Testis (tissue), 3 donors: ENCODE measurements around the gene PAF1. TPM values are rescaled to one million over a fixed set of nuclear protein-coding genes. Genes with fewer than 3 reads are reported as not detected.
A peak's percentile ranks its signal among the peaks of the same experiment; 100 is the strongest.

ENCODE experiments used
- DNase-seq: peaks from one replicate; pipeline ENCODE4 v3.0.0-alpha.2; 2019
- H3K27ac ChIP-seq, 2 donors: fragments of 200-600 bp; sonication (generic); one replicate each; pipeline ENCODE4 v1.5.1; 2019
- H3K27me3 ChIP-seq: fragments of 200-600 bp; sonication (generic); one replicate; pipeline ENCODE4 v1.5.1; 2019
- H3K36me3 ChIP-seq: fragments of 200-600 bp; sonication (generic); one replicate; pipeline ENCODE4 v1.5.1; 2017; ENCODE audit warnings: low read depth; ENCODE audit errors: missing control alignments
- H3K4me1 ChIP-seq: fragments of 200-600 bp; sonication (generic); one replicate; pipeline ENCODE4 v1.5.1; 2019
- H3K4me3 ChIP-seq, 2 donors: fragments of 200-600 bp; sonication (generic); one replicate each; pipeline ENCODE4 v1.5.1; 2017 to 2019
- H3K9me3 ChIP-seq: fragments of 200-600 bp; sonication (generic); one replicate; pipeline ENCODE4 v1.5.1; 2017
- CTCF ChIP-seq, 3 experiments: fragments of 450-650 bp in 2 of 3; fragments of 200-600 bp in 1 of 3; sonication (generic) in 1 of 3; IDR thresholded peaks; one replicate each; pipeline ENCODE4 v1.5.1; 2016 to 2019; ENCODE audit warnings: antibody characterized with exemption in 3 of 3, mild to moderate bottlenecking in 2 of 3, moderate library complexity in 1 of 3
- POLR2A ChIP-seq: fragments of 450-650 bp; IDR thresholded peaks from one replicate; pipeline ENCODE4 v1.6.1; 2017; ENCODE audit warnings: antibody characterized with exemption, mild to moderate bottlenecking, moderate library complexity
- WGBS, 2 donors: methylation state at CpG; one replicate each; pipeline ENCODE4 v1.1.5; 2018; 5-methylcytosine and 5-hydroxymethylcytosine counted together
- intact Hi-C: fragments of 100-400 bp; cut with DNase I; formaldehyde crosslinking; loops from one replicate; pipeline ENCODE4 v1.15.1; 2023; ENCODE audit warnings: low total_unique reads
- polyA plus RNA-seq: library from polyadenylated mRNA; stranded (reverse); fragments of 350-450 nt; fragmentation: Illumina TruSeq; extraction: RNeasy Lipid Tissue Mini Kit (QIAGEN cat#74804); gene quantifications from one replicate; pipeline ENCODE4 v1.2.3, GENCODE V29; 2014; ENCODE audit warnings: low read depth, low replicate concordance; ENCODE audit not compliant: insufficient read depth
- total RNA-seq, 2 donors: library from RNA; depleted of rRNA; stranded (reverse); fragments of >200 nt; gene quantifications; one replicate each; pipeline ENCODE4 v1.2.3, GENCODE V29; 2016

PAF1 gene
- total and polyA plus RNA-seq, 3 donors from 2014 or later = 70.7 to 154 (median 74.6) TPM

- Histone ChIP-seq H3K27ac (peak overlapping the region; percentile 70 to 82), H3K36me3 (no peaks in the 10 kb centered on the region), H3K4me3 (no peak overlapping the region), H3K4me1 (peaks cover 8% of the 10 kb centered on the region), H3K9me3 (no peaks in the 10 kb centered on the region), H3K27me3 (no peaks in the 10 kb centered on the region)
- WGBS, 2 donors = 43 to 45% methylated on average over 8 of the region's 8 CpGs
- no peak for TF ChIP-seq POLR2A
- TF ChIP-seq CTCF (IDR thresholded peaks at IDR 0.05) = no peak
- peak; percentile 86 for DNase-seq
- intact Hi-C loops = no loop called here
Observed at GRCh38 chr19:39372047-39372802, 18.7 kb downstream of the PAF1 start.

- H3K27ac ChIP-seq = no peak overlapping the region
- no peak overlapping the region for H3K4me3 ChIP-seq
- peaks cover 8% of the 10 kb centered on the region for H3K4me1 ChIP-seq
- TF ChIP-seq POLR2A (no peak), CTCF (IDR thresholded peaks at IDR 0.05) (no peak)
- no peaks in the 10 kb centered on the region for H3K36me3 ChIP-seq
- H3K9me3 ChIP-seq = no peaks in the 10 kb centered on the region
- intact Hi-C loops = no loop called here
- DNase-seq = no peak
- WGBS, 2 donors = 93 to 97% methylated on average over 5 of the region's 5 CpGs
- H3K27me3 ChIP-seq = no peaks in the 10 kb centered on the region
Observed at GRCh38 chr19:39370735-39371134, 20.2 kb downstream of the PAF1 start.

GRCh38 chr19:39369200-39369599 is 21.7 kb downstream of the PAF1 start:
- peaks cover 12% of the 10 kb centered on the region for H3K4me1 ChIP-seq
- H3K36me3 ChIP-seq = no peaks in the 10 kb centered on the region
- no peak overlapping the region for H3K4me3 ChIP-seq
- no peak overlapping the region for H3K27ac ChIP-seq
- H3K9me3 ChIP-seq = no peaks in the 10 kb centered on the region
- no peak for TF ChIP-seq POLR2A
- no peak for TF ChIP-seq CTCF (IDR thresholded peaks at IDR 0.05)
- DNase-seq = no peak
- no peaks in the 10 kb centered on the region for H3K27me3 ChIP-seq
- WGBS, 2 donors = 68 to 88% methylated on average over 2 of the region's 2 CpGs
- intact Hi-C loops = no loop called here

- WGBS, 2 donors = 85 to 100% methylated on average over 1 of the region's 1 CpG
- DNase-seq = no peak
- H3K9me3 ChIP-seq = no peaks in the 10 kb centered on the region
- H3K36me3 ChIP-seq = no peaks in the 10 kb centered on the region
- intact Hi-C loops = no loop called here
- H3K27ac ChIP-seq = no peak overlapping the region
- H3K4me1 ChIP-seq = peaks cover 17% of the 10 kb centered on the region
- no peak for TF ChIP-seq POLR2A
- TF ChIP-seq CTCF (IDR thresholded peaks at IDR 0.05) = no peak
- no peak overlapping the region for H3K4me3 ChIP-seq
- no peaks in the 10 kb centered on the region for H3K27me3 ChIP-seq
Observed at GRCh38 chr19:39365531-39365930, 25.4 kb downstream of the PAF1 start.

- Histone ChIP-seq H3K27ac (peak overlapping the region; percentile 21 to 54), H3K4me3 (no peak overlapping the region), H3K27me3 (no peaks in the 10 kb centered on the region), H3K9me3 (no peaks in the 10 kb centered on the region), H3K4me1 (peaks cover 17% of the 10 kb centered on the region), H3K36me3 (no peaks in the 10 kb centered on the region)
- WGBS, 2 donors = 61 to 81% methylated on average over 4 to 5 of the region's 5 CpGs
- no peak for TF ChIP-seq CTCF (IDR thresholded peaks at IDR 0.05)
- no peak for TF ChIP-seq POLR2A
- intact Hi-C loops = no loop called here
- DNase-seq = peak; percentile 74
Observed at GRCh38 chr19:39363901-39364457, 26.9 kb downstream of the PAF1 start.
